ENCODE data around the gene NFXL1. TPM values are rescaled to one million over a fixed set of nuclear protein-coding genes. Genes with fewer than 3 reads are reported as not detected.

NFXL1 gene
- total and polyA plus RNA-seq, 10 of the 15 experiments (the other 5 are each of a cell fraction or from before 2014, with no cell fraction given), result 8.1 to 16.5 (median 13.1) TPM

DNA sequence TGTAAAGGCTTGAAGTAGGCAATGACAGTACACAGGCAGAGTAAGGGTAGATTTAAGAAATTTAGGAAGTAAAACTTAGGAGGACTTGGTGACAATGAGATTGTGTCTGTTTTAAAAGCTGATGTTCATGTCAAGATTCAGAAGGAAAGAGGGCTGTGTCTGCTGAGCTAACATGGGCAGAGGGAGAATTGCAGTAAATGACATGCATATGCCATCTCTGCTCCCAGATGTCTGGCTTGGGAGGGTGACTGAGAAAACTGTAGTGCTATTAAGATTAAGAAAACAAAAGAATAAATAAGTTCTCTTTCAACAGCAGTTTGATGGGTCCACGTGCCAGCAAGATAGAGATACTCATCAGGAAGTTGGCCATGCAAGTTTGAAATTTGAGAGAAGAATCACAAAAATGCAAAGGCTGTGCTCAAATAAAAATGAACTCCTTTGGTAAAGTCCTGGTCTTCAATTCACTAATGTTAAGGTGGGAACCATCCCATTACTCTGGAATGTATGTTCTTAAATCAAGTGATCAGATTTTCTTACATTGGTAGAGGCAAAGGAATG is 7.2 kb downstream of the NFXL1 start:
- ChIA-PET CTCF (interaction anchor here (0.8 to 3.5 kb wide), 5 partner anchors 14 to 68 kb away, joined by 3 to 10 read pairs (median 6); no protein-coding TSS in a partner anchor), SMC1A (ENCODE audit: uncharacterized antibody, unreplicated experiment) (interaction anchor here (0.7 to 1.2 kb wide), 2 partner anchors 12 to 55 kb away, joined by 3 to 4 read pairs; no protein-coding TSS in a partner anchor), POLR2A (no interaction called here), RAD21 (ENCODE audit: unreplicated experiment) (interaction anchor here (1.1 to 1.5 kb wide), 2 partner anchors 11 to 422 kb away, joined by 3 read pairs; partner anchors contain the start of gene ATP10D)
- H3K4me1 ChIP-seq (ENCODE audit: control insufficient read depth, insufficient read depth, low read length), result no peaks in the 10 kb centered on the region
- no peaks in the 10 kb centered on the region for H3K9me3 ChIP-seq (replicated peaks; ENCODE audit: control insufficient read depth, insufficient read depth, low read length)
- no peak overlapping the region for H3K27ac ChIP-seq (ENCODE audit: control insufficient read depth, insufficient read depth)
- H3K9ac ChIP-seq (ENCODE audit: control insufficient read depth, insufficient read depth, low read length), result no peak overlapping the region; the same call in 1 of the 2 replicates
- peaks cover 25% of the 10 kb centered on the region for H3K79me2 ChIP-seq (ENCODE audit: control insufficient read depth, insufficient read depth, low read length)
- ATAC-seq (peak; percentile 42), FAIRE-seq (no peak), DNase-seq (ENCODE audit: low read depth, low spot score) (no peak)
- TF ChIP-seq, protein P1, sequence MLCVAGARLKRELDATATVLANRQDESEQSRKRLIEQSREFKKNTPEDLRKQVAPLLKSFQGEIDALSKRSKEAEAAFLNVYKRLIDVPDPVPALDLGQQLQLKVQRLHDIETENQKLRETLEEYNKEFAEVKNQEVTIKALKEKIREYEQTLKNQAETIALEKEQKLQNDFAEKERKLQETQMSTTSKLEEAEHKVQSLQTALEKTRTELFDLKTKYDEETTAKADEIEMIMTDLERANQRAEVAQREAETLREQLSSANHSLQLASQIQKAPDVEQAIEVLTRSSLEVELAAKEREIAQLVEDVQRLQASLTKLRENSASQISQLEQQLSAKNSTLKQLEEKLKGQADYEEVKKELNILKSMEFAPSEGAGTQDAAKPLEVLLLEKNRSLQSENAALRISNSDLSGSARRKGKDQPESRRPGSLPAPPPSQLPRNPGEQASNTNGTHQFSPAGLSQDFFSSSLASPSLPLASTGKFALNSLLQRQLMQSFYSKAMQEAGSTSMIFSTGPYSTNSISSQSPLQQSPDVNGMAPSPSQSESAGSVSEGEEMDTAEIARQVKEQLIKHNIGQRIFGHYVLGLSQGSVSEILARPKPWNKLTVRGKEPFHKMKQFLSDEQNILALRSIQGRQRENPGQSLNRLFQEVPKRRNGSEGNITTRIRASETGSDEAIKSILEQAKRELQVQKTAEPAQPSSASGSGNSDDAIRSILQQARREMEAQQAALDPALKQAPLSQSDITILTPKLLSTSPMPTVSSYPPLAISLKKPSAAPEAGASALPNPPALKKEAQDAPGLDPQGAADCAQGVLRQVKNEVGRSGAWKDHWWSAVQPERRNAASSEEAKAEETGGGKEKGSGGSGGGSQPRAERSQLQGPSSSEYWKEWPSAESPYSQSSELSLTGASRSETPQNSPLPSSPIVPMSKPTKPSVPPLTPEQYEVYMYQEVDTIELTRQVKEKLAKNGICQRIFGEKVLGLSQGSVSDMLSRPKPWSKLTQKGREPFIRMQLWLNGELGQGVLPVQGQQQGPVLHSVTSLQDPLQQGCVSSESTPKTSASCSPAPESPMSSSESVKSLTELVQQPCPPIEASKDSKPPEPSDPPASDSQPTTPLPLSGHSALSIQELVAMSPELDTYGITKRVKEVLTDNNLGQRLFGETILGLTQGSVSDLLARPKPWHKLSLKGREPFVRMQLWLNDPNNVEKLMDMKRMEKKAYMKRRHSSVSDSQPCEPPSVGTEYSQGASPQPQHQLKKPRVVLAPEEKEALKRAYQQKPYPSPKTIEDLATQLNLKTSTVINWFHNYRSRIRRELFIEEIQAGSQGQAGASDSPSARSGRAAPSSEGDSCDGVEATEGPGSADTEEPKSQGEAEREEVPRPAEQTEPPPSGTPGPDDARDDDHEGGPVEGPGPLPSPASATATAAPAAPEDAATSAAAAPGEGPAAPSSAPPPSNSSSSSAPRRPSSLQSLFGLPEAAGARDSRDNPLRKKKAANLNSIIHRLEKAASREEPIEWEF (IDR thresholded peaks at IDR 0.05; ENCODE audit: insufficient replicate concordance, low read depth, low read length), result no peak
- TF ChIP-seq USF1 (IDR thresholded peaks at IDR 0.05; ENCODE audit: borderline replicate concordance, extremely low read length, insufficient read depth, low read depth, low read length), result no peak
- TF ChIP-seq, protein P2, sequence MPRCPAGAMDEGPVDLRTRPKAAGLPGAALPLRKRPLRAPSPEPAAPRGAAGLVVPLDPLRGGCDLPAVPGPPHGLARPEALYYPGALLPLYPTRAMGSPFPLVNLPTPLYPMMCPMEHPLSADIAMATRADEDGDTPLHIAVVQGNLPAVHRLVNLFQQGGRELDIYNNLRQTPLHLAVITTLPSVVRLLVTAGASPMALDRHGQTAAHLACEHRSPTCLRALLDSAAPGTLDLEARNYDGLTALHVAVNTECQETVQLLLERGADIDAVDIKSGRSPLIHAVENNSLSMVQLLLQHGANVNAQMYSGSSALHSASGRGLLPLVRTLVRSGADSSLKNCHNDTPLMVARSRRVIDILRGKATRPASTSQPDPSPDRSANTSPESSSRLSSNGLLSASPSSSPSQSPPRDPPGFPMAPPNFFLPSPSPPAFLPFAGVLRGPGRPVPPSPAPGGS (IDR thresholded peaks at IDR 0.05; ENCODE audit: borderline replicate concordance, insufficient read depth, low read depth, low read length, poor library complexity, severe bottlenecking), result no peak
- TF ChIP-seq NR2F1 (conservative IDR thresholded peaks at IDR 0.05), result no peak
- TF ChIP-seq POLR2A (IDR thresholded peaks at IDR 0.05; ENCODE audit: low read depth, low read length), result no peak
- TF ChIP-seq, protein P3, sequence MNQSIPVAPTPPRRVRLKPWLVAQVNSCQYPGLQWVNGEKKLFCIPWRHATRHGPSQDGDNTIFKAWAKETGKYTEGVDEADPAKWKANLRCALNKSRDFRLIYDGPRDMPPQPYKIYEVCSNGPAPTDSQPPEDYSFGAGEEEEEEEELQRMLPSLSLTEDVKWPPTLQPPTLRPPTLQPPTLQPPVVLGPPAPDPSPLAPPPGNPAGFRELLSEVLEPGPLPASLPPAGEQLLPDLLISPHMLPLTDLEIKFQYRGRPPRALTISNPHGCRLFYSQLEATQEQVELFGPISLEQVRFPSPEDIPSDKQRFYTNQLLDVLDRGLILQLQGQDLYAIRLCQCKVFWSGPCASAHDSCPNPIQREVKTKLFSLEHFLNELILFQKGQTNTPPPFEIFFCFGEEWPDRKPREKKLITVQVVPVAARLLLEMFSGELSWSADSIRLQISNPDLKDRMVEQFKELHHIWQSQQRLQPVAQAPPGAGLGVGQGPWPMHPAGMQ (IDR thresholded peaks at IDR 0.05; ENCODE audit: borderline replicate concordance), result no peak
- intact Hi-C loops (cut with micrococcal nuclease; ENCODE audit: unreplicated experiment), result no loop called here
- 0% methylated on average over 1 of the region's 1 CpG for WGBS (ENCODE audit: insufficient coverage, insufficient replicate concordance, low lambda C conversion rate, missing lambda C conversion rate)
- no peaks in the 10 kb centered on the region for H4K20me1 ChIP-seq (ENCODE audit: control insufficient read depth, insufficient read depth)
- no peak overlapping the region for H3K4me3 ChIP-seq
- in situ Hi-C loops (cut with MboI), result no loop called here
- BruUV-seq (replicated peaks), result no TSS peak
- H3K36me3 ChIP-seq (ENCODE audit: control insufficient read depth in 2 of 2, insufficient read depth in 2 of 2, low read length in 1 of 2), result peaks cover 0 to 25% of the 10 kb centered on the region in 2 experiments; a peak in 2 of 4 replicates
- peak overlapping the region; percentile 31; the same call in 1 of the 2 replicates for H3K4me2 ChIP-seq (ENCODE audit: control insufficient read depth, insufficient read depth)
- H2AFZ ChIP-seq (ENCODE audit: control insufficient read depth, low read depth, low read length), result no peak overlapping the region
- H3K27me3 ChIP-seq (replicated peaks in 1 of 2; ENCODE audit: control insufficient read depth in 2 of 2, insufficient read depth in 2 of 2, low read length in 1 of 2), result no peaks in the 10 kb centered on the region
